NCI-H345 treated with DMSO at 0.1 percent for 48 hours (cell line): ENCODE measurements around the gene MRPL54.
"Not testable (repeated sequence)": the region's sequence is repeated elsewhere in the genome, so short reads cannot be mapped to it uniquely, and the experiment has no call there.

Source experiments
- DNase-seq: peaks from one replicate; lab custom pipeline; 2025; ENCODE audit not compliant: unreplicated experiment; lab: John Stamatoyannopoulos, UW

Gene MRPL54

GRCh38 chr19:3738477-3739220, 23.8 kb upstream of the MRPL54 start:
- no peak for DNase-seq

GRCh38 chr19:3740431-3740830, 22.1 kb upstream of the MRPL54 start:
- DNase-seq = no peak

GRCh38 chr19:3743486-3743885, 19.0 kb upstream of the MRPL54 start:
- no peak for DNase-seq

GRCh38 chr19:3745363-3746045, 17.0 kb upstream of the MRPL54 start:
- no peak for DNase-seq

- DNase-seq = no peak
Measured at GRCh38 chr19:3746371-3747056, 16.0 kb upstream of the MRPL54 start.

GRCh38 chr19:3748965-3749364, 13.5 kb upstream of the MRPL54 start:
- DNase-seq = no peak

GRCh38 chr19:3750211-3750610, 12.3 kb upstream of the MRPL54 start:
- no peak for DNase-seq

GRCh38 chr19:3751236-3751635, 11.2 kb upstream of the MRPL54 start:
- DNase-seq = no peak

GRCh38 chr19:3752492-3752891, 10.0 kb upstream of the MRPL54 start:
- no peak for DNase-seq

- DNase-seq = no peak
Measured at GRCh38 chr19:3753631-3754410, 8.7 kb upstream of the MRPL54 start.

- not testable (repeated sequence) for DNase-seq
Measured at GRCh38 chr19:3757705-3758104, 4.8 kb upstream of the MRPL54 start.

- not testable (repeated sequence) for DNase-seq
Measured at GRCh38 chr19:3758297-3758696, 4.2 kb upstream of the MRPL54 start.

- DNase-seq = no peak
Measured at GRCh38 chr19:3759482-3760254, 2.8 kb upstream of the MRPL54 start.

GRCh38 chr19:3760871-3761361, 1.6 kb upstream of the MRPL54 start:
- DNase-seq = no peak

GRCh38 chr19:3761382-3762129, 926 bp upstream of the MRPL54 start, which contains the start of gene APBA3:
APBA3 (minus strand) TSS chr19:3761692; CDS start chr19:3760264, 1,428 bp downstream.
- peak; percentile 94 for DNase-seq

- no peak for DNase-seq
Measured at GRCh38 chr19:3762130-3762473, 380 bp upstream of the MRPL54 start.

GRCh38 chr19:3765121-3765520, 2.6 kb downstream of the MRPL54 start:
- DNase-seq = no peak

GRCh38 chr19:3765757-3766156, 3.3 kb downstream of the MRPL54 start:
- not testable (repeated sequence) for DNase-seq

GRCh38 chr19:3766520-3766919, 4.0 kb downstream of the MRPL54 start:
- no peak for DNase-seq

- DNase-seq = no peak
Measured at GRCh38 chr19:3767050-3767449, 4.6 kb downstream of the MRPL54 start.
